ENCODE measurements around the gene IGF1R. TPM values are rescaled to one million over a fixed set of nuclear protein-coding genes. Genes with fewer than 3 reads are reported as not detected.
A peak's percentile ranks its signal among the peaks of the same experiment; 100 is the strongest.

IGF1R gene
- total RNA-seq, 2 donors from 2014 or later: 115 to 119 TPM

DNA sequence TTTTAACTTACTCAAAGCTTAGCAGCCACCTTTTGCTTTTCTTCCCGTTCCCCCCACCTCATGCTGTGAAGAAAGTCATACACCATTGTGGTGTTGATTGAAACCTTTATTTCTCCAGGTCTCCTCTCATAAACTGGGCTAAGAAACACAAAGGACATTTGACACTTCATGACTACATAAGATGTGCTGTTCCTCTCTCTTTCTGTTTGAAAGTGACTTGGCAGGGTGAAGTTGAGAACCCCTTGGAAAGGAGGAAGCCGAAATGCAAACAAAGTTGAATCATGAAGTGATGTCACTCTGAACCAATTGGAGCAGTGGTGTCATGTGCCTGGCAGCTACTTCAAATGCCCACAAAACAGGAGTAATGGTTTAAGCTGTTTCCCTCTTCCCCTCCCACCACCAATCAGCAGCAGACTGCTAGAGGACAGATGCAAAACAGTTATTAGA, 174.7 kb downstream of the IGF1R start:
- no peaks in the 10 kb centered on the region for H3K27me3 ChIP-seq (ENCODE audit: control insufficient read depth, insufficient read depth, low read length, poor library complexity, severe bottlenecking)
- H3K9ac ChIP-seq (ENCODE audit: extremely low read depth, low read length, poor library complexity, severe bottlenecking): no peak overlapping the region
- peak; percentile 89 for DNase-seq
- H3K4me3 Mint-ChIP-seq: no peak overlapping the region
- peak overlapping the region; percentile 38 for H3K27ac Mint-ChIP-seq
- whole genome bisulfite sequencing, 2 experiments (ENCODE audit: insufficient coverage in 1 of 2, insufficient read length in 1 of 2): 30 to 34% methylated on average over 1 to 2 of the region's 2 CpGs
- no peaks in the 10 kb centered on the region for H3K27me3 Mint-ChIP-seq (ENCODE audit: insufficient read depth)
- peaks cover 24% of the 10 kb centered on the region for H3K36me3 Mint-ChIP-seq (ENCODE audit: low read depth)
- H3K27ac ChIP-seq (ENCODE audit: low read depth, low read length): peak overlapping the region; percentile 33
- no peak overlapping the region for H3K4me3 ChIP-seq (ENCODE audit: low read length)
- peaks cover 32% of the 10 kb centered on the region for H3K9me3 ChIP-seq (ENCODE audit: control insufficient read depth, low read length)
- peaks cover 64% of the 10 kb centered on the region for H3K4me1 Mint-ChIP-seq
- peaks cover 33% of the 10 kb centered on the region for H3K36me3 ChIP-seq (ENCODE audit: control insufficient read depth, insufficient read depth, low read length)
- peaks cover 17% of the 10 kb centered on the region for H3K4me1 ChIP-seq (ENCODE audit: control insufficient read depth, insufficient read depth, low read length)
- peaks cover under 1% of the 10 kb centered on the region for H3K9me3 Mint-ChIP-seq
- TF ChIP-seq CTCF (conservative IDR thresholded peaks at IDR 0.05): no peak

DNA sequence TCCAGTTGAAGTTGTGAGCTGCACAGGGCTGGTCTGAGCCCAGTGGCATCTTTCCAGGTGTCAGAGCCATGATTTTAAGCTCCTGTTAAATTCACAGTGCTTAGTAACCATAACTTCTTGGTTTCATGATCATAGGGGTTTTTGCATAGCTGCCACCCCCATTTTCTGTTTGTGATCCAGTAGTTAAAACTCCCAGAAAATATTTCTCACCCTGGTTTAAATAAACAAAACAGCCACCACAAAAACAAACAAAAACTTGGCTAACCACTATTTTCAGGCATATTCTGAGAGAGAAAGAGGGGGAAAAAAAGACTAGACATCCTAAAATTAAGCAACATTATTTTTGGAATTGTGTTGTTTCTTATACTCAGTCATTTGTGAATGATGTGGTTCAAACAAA, 175.3 kb downstream of the IGF1R start:
- Histone ChIP-seq H3K4me1 (ENCODE audit: control insufficient read depth, insufficient read depth, low read length) (peaks cover 17% of the 10 kb centered on the region), H3K27ac (ENCODE audit: low read depth, low read length) (peak overlapping the region; percentile 33), H3K9me3 (ENCODE audit: control insufficient read depth, low read length) (peaks cover 37% of the 10 kb centered on the region), H3K4me3 (ENCODE audit: low read length) (no peak overlapping the region), H3K9ac (ENCODE audit: extremely low read depth, low read length, poor library complexity, severe bottlenecking) (no peak overlapping the region), H3K27me3 (ENCODE audit: control insufficient read depth, insufficient read depth, low read length, poor library complexity, severe bottlenecking) (no peaks in the 10 kb centered on the region), H3K36me3 (ENCODE audit: control insufficient read depth, insufficient read depth, low read length) (peaks cover 33% of the 10 kb centered on the region)
- no peak for TF ChIP-seq CTCF (conservative IDR thresholded peaks at IDR 0.05)
- H3K4me3 Mint-ChIP-seq: no peak overlapping the region
- H3K9me3 Mint-ChIP-seq: peaks cover 6% of the 10 kb centered on the region
- peaks cover 29% of the 10 kb centered on the region for H3K36me3 Mint-ChIP-seq (ENCODE audit: low read depth)
- H3K27ac Mint-ChIP-seq: peak overlapping the region; percentile 38
- peaks cover 60% of the 10 kb centered on the region for H3K4me1 Mint-ChIP-seq
- H3K27me3 Mint-ChIP-seq (ENCODE audit: insufficient read depth): no peaks in the 10 kb centered on the region
- no peak for DNase-seq

GRCh38 chr15:98824595-98824994, 176.3 kb downstream of the IGF1R start:
- no peak overlapping the region for H3K4me3 ChIP-seq (ENCODE audit: low read length)
- Mint-ChIP-seq H3K4me1 (peaks cover 56% of the 10 kb centered on the region), H3K27me3 (ENCODE audit: insufficient read depth) (no peaks in the 10 kb centered on the region), H3K4me3 (no peak overlapping the region), H3K27ac (peak overlapping the region; percentile 38), H3K9me3 (peaks cover 12% of the 10 kb centered on the region), H3K36me3 (ENCODE audit: low read depth) (peaks cover 32% of the 10 kb centered on the region)
- peak; percentile 20 for DNase-seq
- no peak overlapping the region for H3K27ac ChIP-seq (ENCODE audit: low read depth, low read length)
- no peak overlapping the region for H3K9ac ChIP-seq (ENCODE audit: extremely low read depth, low read length, poor library complexity, severe bottlenecking)
- WGBS, 2 experiments (ENCODE audit: insufficient coverage in 1 of 2, insufficient read length in 1 of 2): 94 to 97% methylated on average over 10 of the region's 10 CpGs
- H3K4me1 ChIP-seq (ENCODE audit: control insufficient read depth, insufficient read depth, low read length): peaks cover 17% of the 10 kb centered on the region
- H3K9me3 ChIP-seq (ENCODE audit: control insufficient read depth, low read length): peaks cover 47% of the 10 kb centered on the region
- no peaks in the 10 kb centered on the region for H3K27me3 ChIP-seq (ENCODE audit: control insufficient read depth, insufficient read depth, low read length, poor library complexity, severe bottlenecking)
- peaks cover 29% of the 10 kb centered on the region for H3K36me3 ChIP-seq (ENCODE audit: control insufficient read depth, insufficient read depth, low read length)
- no peak for TF ChIP-seq CTCF (conservative IDR thresholded peaks at IDR 0.05)
